HG02973 (cell line): Measurements from ENCODE around the gene BTN2A1.
"Not testable (repeated sequence)": the region's sequence is repeated elsewhere in the genome, so short reads cannot be mapped to it uniquely, and the experiment has no call there.

Experiments used
- ATAC-seq: cut with Tn5 transposase; IDR thresholded peaks from one replicate; pipeline ENCODE4 v1.9.1; 2021; ENCODE audit warnings: moderate library complexity; ENCODE audit not compliant: unreplicated experiment

Gene BTN2A1

GRCh38 chr6:26432627-26433201 is 25.0 kb upstream of the BTN2A1 start:
- no peak for ATAC-seq

GRCh38 chr6:26433680-26434079 is 24.1 kb upstream of the BTN2A1 start:
- ATAC-seq, result not testable (repeated sequence)

GRCh38 chr6:26436018-26436417 is 21.7 kb upstream of the BTN2A1 start:
- no peak for ATAC-seq

- no peak for ATAC-seq
Measured at GRCh38 chr6:26437550-26437949, 20.2 kb upstream of the BTN2A1 start.

GRCh38 chr6:26438000-26438399 is 19.8 kb upstream of the BTN2A1 start:
- ATAC-seq, result no peak

- ATAC-seq, result no peak
Measured at GRCh38 chr6:26439151-26440125, 18.3 kb upstream of the BTN2A1 start.

GRCh38 chr6:26440977-26441358 is 16.8 kb upstream of the BTN2A1 start:
- no peak for ATAC-seq

GRCh38 chr6:26441977-26442376 is 15.8 kb upstream of the BTN2A1 start:
- no peak for ATAC-seq

GRCh38 chr6:26445934-26446667 is 11.7 kb upstream of the BTN2A1 start:
- no peak for ATAC-seq

- no peak for ATAC-seq
Measured at GRCh38 chr6:26447257-26447656, 10.5 kb upstream of the BTN2A1 start.

- no peak for ATAC-seq
Measured at GRCh38 chr6:26450240-26450639, 7.5 kb upstream of the BTN2A1 start.

GRCh38 chr6:26452631-26453235 is 5.0 kb upstream of the BTN2A1 start:
- no peak for ATAC-seq

- no peak for ATAC-seq
Measured at GRCh38 chr6:26454631-26455030, 3.1 kb upstream of the BTN2A1 start.

- ATAC-seq, result no peak
Measured at GRCh38 chr6:26455357-26455970, 2.3 kb upstream of the BTN2A1 start.

- ATAC-seq, result peak; percentile 23
Measured at GRCh38 chr6:26457264-26457805, 420 bp upstream of the BTN2A1 start.

- ATAC-seq, result no peak
Measured at GRCh38 chr6:26459023-26459810, 1.5 kb downstream of the BTN2A1 start.

- not testable (repeated sequence) for ATAC-seq
Measured at GRCh38 chr6:26461353-26461752, 3.6 kb downstream of the BTN2A1 start.

GRCh38 chr6:26464014-26464413 is 6.3 kb downstream of the BTN2A1 start:
- ATAC-seq, result no peak

- ATAC-seq, result no peak
Measured at GRCh38 chr6:26464416-26465131, 6.8 kb downstream of the BTN2A1 start.
